HEK293 (cell line): ENCODE data around the gene RNF145.

Source experiments
- CTCF ChIA-PET: fragments of 350-600 bp; formaldehyde crosslinking; extraction: SDS; loops from one replicate; lab custom pipeline; 2021; ENCODE audit warnings: antibody characterized with exemption; lab: Yijun Ruan, JAX
- POLR2A ChIA-PET: fragments of 300-600 bp; formaldehyde crosslinking; extraction: SDS; loops from one replicate; lab custom pipeline; 2020; ENCODE audit warnings: antibody characterized with exemption, inconsistent platforms; lab: Yijun Ruan, JAX
- H3K27ac ChIP-seq: fragments of 200-500 bp; sonication (Bioruptor generic); 2 replicates; pipeline ENCODE4 v1.5.1; 2014; ENCODE audit warnings: low read depth, low read length, control low read depth, inconsistent platforms; ENCODE audit errors: extremely low read depth
- H3K36me3 ChIP-seq, 2 experiments: fragments of 200-500 bp in 1 of 2; sonication (Bioruptor generic) in 1 of 2; 1 replicate in 1 of 2; 2 replicates in 1 of 2; pipeline ENCODE4 v1.5.1; 2014 to 2017; ENCODE audit warnings: inconsistent platforms in 2 of 2, low read length in 2 of 2; ENCODE audit not compliant: control insufficient read depth in 2 of 2, insufficient read depth in 1 of 2
- H3K4me1 ChIP-seq: fragments of 200-500 bp; sonication (Bioruptor generic); 2 replicates; pipeline ENCODE4 v1.5.1; 2014; ENCODE audit warnings: mild to moderate bottlenecking, low read length, inconsistent platforms; ENCODE audit not compliant: control insufficient read depth, insufficient read depth
- H3K4me3 ChIP-seq: 2 replicates; pipeline ENCODE4 v1.5.1; 2011; ENCODE audit warnings: low read depth, mild to moderate bottlenecking, control low read depth, low read length, moderate library complexity
- H3K9me3 ChIP-seq: fragments of 200-500 bp; sonication (Bioruptor generic); 2 replicates; pipeline ENCODE4 v1.5.1; 2014; ENCODE audit warnings: low read depth, low read length, inconsistent platforms; ENCODE audit not compliant: control insufficient read depth, insufficient read depth
- IKZF3 ChIP-seq: fragments of 450-650 bp; IDR thresholded peaks from 2 replicates; pipeline ENCODE4 v1.5.0; 2018; ENCODE audit warnings: missing biosample characterization, mild to moderate bottlenecking, missing genetic modification characterization, moderate library complexity
- KLF10 ChIP-seq: fragments of 450-650 bp; IDR thresholded peaks from 2 replicates; pipeline ENCODE4 v1.5.1; 2018; ENCODE audit warnings: missing biosample characterization, mild to moderate bottlenecking, missing genetic modification characterization
- KLF9 ChIP-seq: fragments of 450-650 bp; formaldehyde crosslinking; IDR thresholded peaks from 2 replicates; pipeline ENCODE4 v1.5.1; 2016; ENCODE audit warnings: missing biosample characterization, missing genetic modification characterization, low read depth
- MEIS1 ChIP-seq: sonication (generic); formaldehyde crosslinking; IDR thresholded peaks from 2 replicates; pipeline ENCODE4 v1.8.1; 2022; ENCODE audit warnings: missing genetic modification reagents, mild to moderate bottlenecking, borderline replicate concordance
- SETDB1 ChIP-seq: IDR thresholded peaks from one replicate; pipeline ENCODE4 v1.6.1; 2017; ENCODE audit warnings: mild to moderate bottlenecking, low read length, moderate library complexity, mixed read lengths; ENCODE audit not compliant: insufficient read length
- ZNF157 ChIP-seq: fragments of 450-650 bp; formaldehyde crosslinking; IDR thresholded peaks from 2 replicates; pipeline ENCODE4 v1.5.1; 2016; ENCODE audit warnings: missing biosample characterization, missing genetic modification characterization
- ZNF221 ChIP-seq: fragments of 450-650 bp; formaldehyde crosslinking; IDR thresholded peaks from 2 replicates; pipeline ENCODE4 v1.5.1; 2017; ENCODE audit warnings: missing biosample characterization, missing genetic modification characterization, borderline replicate concordance
- ZNF223 ChIP-seq: fragments of 450-650 bp; formaldehyde crosslinking; IDR thresholded peaks from 2 replicates; pipeline ENCODE4 v1.5.1; 2016; ENCODE audit warnings: missing biosample characterization, missing genetic modification characterization
- ZNF324 ChIP-seq: fragments of 450-650 bp; formaldehyde crosslinking; IDR thresholded peaks from 2 replicates; pipeline ENCODE4 v1.5.1; 2016; ENCODE audit warnings: missing biosample characterization, missing genetic modification characterization
- ZNF398 ChIP-seq: fragments of 450-650 bp; formaldehyde crosslinking; IDR thresholded peaks from 2 replicates; pipeline ENCODE4 v1.5.1; 2017; ENCODE audit warnings: missing biosample characterization, missing genetic modification characterization
- ZNF426 ChIP-seq: fragments of 450-650 bp; formaldehyde crosslinking; IDR thresholded peaks from 2 replicates; pipeline ENCODE4 v1.5.1; 2017; ENCODE audit warnings: missing biosample characterization, missing genetic modification characterization, mild to moderate bottlenecking, inconsistent platforms, moderate library complexity
- ZNF600 ChIP-seq: fragments of 450-650 bp; formaldehyde crosslinking; IDR thresholded peaks from 2 replicates; pipeline ENCODE4 v1.5.1; 2016; ENCODE audit warnings: missing biosample characterization, missing genetic modification characterization
- ZNF610 ChIP-seq: fragments of 450-650 bp; formaldehyde crosslinking; IDR thresholded peaks from 2 replicates; pipeline ENCODE4 v1.5.1; 2016; ENCODE audit warnings: missing biosample characterization, missing genetic modification characterization, borderline replicate concordance
- ZNF837 ChIP-seq: fragments of 450-650 bp; formaldehyde crosslinking; IDR thresholded peaks from 2 replicates; pipeline ENCODE4 v1.5.1; 2016; ENCODE audit warnings: missing biosample characterization, missing genetic modification characterization
- ZXDB ChIP-seq: fragments of 450-650 bp; formaldehyde crosslinking; IDR thresholded peaks from 2 replicates; pipeline ENCODE4 v1.5.1; 2016; ENCODE audit warnings: missing biosample characterization, missing genetic modification characterization
- TF ChIP-seq, protein P1 (sequence below): fragments of 450-650 bp; formaldehyde crosslinking; IDR thresholded peaks from 2 replicates; pipeline ENCODE4 v1.5.1; 2017; ENCODE audit warnings: missing biosample characterization, mild to moderate bottlenecking, missing genetic modification characterization, moderate library complexity
- TF ChIP-seq, protein P2 (sequence below): fragments of 450-650 bp; formaldehyde crosslinking; IDR thresholded peaks from 2 replicates; pipeline ENCODE4 v1.5.1; 2016; ENCODE audit warnings: missing biosample characterization, missing genetic modification characterization
- TF ChIP-seq, protein P3 (sequence below): fragments of 450-650 bp; formaldehyde crosslinking; conservative IDR thresholded peaks from 2 replicates; pipeline ENCODE4 v1.5.1; 2016; ENCODE audit warnings: low read depth, missing biosample characterization, missing genetic modification characterization
- TF ChIP-seq, protein P4 (sequence below): fragments of 450-650 bp; formaldehyde crosslinking; IDR thresholded peaks from 2 replicates; pipeline ENCODE4 v1.5.1; 2016; ENCODE audit warnings: missing biosample characterization, missing genetic modification characterization, low read depth
- TF ChIP-seq, protein P5 (sequence below): fragments of 450-650 bp; formaldehyde crosslinking; IDR thresholded peaks from 2 replicates; pipeline ENCODE4 v1.5.0; 2017; ENCODE audit warnings: missing biosample characterization, missing genetic modification characterization, borderline replicate concordance

Gene RNF145

GRCh38 chr5:159209438-159210209 is at the start of gene RNF145 (continued):
- TF ChIP-seq ZNF837 (tag by site-specific recombination) (no peak), ZNF221 (tag by site-specific recombination) (no peak), ZNF157 (0 out of 2 replicates have a peak, but pooled peaks have one; percentile 33), ZNF610 (tag by site-specific recombination) (peak; percentile 51; the same call in 1 of the 2 replicates), ZNF398 (tag by site-specific recombination) (no peak)
- TF ChIP-seq, protein P1, sequence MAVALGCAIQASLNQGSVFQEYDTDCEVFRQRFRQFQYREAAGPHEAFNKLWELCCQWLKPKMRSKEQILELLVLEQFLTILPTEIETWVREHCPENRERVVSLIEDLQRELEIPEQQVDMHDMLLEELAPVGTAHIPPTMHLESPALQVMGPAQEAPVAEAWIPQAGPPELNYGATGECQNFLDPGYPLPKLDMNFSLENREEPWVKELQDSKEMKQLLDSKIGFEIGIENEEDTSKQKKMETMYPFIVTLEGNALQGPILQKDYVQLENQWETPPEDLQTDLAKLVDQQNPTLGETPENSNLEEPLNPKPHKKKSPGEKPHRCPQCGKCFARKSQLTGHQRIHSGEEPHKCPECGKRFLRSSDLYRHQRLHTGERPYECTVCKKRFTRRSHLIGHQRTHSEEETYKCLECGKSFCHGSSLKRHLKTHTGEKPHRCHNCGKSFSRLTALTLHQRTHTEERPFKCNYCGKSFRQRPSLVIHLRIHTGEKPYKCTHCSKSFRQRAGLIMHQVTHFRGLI (tag by site-specific recombination) = peak; percentile 70

- H3K4me1 ChIP-seq = no peaks in the 10 kb centered on the region
- H3K9me3 ChIP-seq = no peaks in the 10 kb centered on the region
- CTCF ChIA-PET = interaction anchor here (0.6 kb wide), 1 partner anchor 27 kb away, joined by 3 read pairs; no protein-coding TSS in a partner anchor
- no peak overlapping the region for H3K27ac ChIP-seq
- H3K4me3 ChIP-seq = no peak overlapping the region
- POLR2A ChIA-PET = no interaction called here
- H3K36me3 ChIP-seq = no peaks in the 10 kb centered on the region
- TF ChIP-seq ZNF324 (tag by site-specific recombination) (no peak), KLF10 (tag by site-specific recombination) (no peak), ZNF600 (tag by site-specific recombination) (no peak), ZXDB (no peak), ZNF837 (tag by site-specific recombination) (no peak), ZNF426 (tag by site-specific recombination) (no peak), ZNF223 (tag by site-specific recombination) (no peak), SETDB1 (no peak), KLF9 (no peak), MEIS1 (CRISPR knock-in tag) (no peak), IKZF3 (tag by site-specific recombination) (no peak)
- TF ChIP-seq, protein P2, sequence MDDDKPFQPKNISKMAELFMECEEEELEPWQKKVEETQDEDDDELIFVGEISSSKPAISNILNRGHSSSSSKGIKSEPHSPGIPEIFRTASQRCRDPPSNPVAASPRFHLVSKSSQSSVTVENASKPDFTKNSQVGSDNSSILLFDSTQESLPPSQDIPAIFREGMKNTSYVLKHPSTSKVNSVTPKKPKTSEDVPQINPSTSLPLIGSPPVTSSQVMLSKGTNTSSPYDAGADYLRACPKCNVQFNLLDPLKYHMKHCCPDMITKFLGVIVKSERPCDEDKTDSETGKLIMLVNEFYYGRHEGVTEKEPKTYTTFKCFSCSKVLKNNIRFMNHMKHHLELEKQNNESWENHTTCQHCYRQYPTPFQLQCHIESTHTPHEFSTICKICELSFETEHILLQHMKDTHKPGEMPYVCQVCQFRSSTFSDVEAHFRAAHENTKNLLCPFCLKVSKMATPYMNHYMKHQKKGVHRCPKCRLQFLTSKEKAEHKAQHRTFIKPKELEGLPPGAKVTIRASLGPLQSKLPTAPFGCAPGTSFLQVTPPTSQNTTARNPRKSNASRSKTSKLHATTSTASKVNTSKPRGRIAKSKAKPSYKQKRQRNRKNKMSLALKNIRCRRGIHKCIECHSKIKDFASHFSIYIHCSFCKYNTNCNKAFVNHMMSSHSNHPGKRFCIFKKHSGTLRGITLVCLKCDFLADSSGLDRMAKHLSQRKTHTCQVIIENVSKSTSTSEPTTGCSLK (tag by site-specific recombination) = no peak
- TF ChIP-seq, protein P3, sequence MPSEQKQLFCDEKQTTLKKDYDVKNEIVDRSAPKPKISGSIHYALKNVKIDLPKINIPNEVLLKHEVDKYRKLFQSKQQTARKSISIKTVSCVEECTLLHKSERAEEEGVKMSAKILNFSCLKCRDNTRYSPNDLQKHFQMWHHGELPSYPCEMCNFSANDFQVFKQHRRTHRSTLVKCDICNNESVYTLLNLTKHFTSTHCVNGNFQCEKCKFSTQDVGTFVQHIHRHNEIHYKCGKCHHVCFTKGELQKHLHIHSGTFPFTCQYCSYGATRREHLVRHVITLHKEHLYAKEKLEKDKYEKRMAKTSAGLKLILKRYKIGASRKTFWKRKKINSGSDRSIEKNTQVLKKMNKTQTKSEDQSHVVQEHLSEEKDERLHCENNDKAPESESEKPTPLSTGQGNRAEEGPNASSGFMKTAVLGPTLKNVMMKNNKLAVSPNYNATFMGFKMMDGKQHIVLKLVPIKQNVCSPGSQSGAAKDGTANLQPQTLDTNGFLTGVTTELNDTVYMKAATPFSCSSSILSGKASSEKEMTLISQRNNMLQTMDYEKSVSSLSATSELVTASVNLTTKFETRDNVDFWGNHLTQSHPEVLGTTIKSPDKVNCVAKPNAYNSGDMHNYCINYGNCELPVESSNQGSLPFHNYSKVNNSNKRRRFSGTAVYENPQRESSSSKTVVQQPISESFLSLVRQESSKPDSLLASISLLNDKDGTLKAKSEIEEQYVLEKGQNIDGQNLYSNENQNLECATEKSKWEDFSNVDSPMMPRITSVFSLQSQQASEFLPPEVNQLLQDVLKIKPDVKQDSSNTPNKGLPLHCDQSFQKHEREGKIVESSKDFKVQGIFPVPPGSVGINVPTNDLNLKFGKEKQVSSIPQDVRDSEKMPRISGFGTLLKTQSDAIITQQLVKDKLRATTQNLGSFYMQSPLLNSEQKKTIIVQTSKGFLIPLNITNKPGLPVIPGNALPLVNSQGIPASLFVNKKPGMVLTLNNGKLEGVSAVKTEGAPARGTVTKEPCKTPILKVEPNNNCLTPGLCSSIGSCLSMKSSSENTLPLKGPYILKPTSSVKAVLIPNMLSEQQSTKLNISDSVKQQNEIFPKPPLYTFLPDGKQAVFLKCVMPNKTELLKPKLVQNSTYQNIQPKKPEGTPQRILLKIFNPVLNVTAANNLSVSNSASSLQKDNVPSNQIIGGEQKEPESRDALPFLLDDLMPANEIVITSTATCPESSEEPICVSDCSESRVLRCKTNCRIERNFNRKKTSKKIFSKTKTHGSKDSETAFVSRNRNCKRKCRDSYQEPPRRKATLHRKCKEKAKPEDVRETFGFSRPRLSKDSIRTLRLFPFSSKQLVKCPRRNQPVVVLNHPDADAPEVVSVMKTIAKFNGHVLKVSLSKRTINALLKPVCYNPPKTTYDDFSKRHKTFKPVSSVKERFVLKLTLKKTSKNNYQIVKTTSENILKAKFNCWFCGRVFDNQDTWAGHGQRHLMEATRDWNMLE (tag by site-specific recombination) = no peak
- TF ChIP-seq, protein P4, sequence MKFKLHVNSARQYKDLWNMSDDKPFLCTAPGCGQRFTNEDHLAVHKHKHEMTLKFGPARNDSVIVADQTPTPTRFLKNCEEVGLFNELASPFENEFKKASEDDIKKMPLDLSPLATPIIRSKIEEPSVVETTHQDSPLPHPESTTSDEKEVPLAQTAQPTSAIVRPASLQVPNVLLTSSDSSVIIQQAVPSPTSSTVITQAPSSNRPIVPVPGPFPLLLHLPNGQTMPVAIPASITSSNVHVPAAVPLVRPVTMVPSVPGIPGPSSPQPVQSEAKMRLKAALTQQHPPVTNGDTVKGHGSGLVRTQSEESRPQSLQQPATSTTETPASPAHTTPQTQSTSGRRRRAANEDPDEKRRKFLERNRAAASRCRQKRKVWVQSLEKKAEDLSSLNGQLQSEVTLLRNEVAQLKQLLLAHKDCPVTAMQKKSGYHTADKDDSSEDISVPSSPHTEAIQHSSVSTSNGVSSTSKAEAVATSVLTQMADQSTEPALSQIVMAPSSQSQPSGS (tag by site-specific recombination) = no peak
- TF ChIP-seq, protein P5, sequence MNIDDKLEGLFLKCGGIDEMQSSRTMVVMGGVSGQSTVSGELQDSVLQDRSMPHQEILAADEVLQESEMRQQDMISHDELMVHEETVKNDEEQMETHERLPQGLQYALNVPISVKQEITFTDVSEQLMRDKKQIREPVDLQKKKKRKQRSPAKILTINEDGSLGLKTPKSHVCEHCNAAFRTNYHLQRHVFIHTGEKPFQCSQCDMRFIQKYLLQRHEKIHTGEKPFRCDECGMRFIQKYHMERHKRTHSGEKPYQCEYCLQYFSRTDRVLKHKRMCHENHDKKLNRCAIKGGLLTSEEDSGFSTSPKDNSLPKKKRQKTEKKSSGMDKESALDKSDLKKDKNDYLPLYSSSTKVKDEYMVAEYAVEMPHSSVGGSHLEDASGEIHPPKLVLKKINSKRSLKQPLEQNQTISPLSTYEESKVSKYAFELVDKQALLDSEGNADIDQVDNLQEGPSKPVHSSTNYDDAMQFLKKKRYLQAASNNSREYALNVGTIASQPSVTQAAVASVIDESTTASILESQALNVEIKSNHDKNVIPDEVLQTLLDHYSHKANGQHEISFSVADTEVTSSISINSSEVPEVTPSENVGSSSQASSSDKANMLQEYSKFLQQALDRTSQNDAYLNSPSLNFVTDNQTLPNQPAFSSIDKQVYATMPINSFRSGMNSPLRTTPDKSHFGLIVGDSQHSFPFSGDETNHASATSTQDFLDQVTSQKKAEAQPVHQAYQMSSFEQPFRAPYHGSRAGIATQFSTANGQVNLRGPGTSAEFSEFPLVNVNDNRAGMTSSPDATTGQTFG = no peak
Measured at GRCh38 chr5:159258361-159258760, 49.0 kb upstream of the RNF145 start.
